ENCODE measurements around the gene HS3ST2.
"Not testable (repeated sequence)": the region's sequence is repeated elsewhere in the genome, so short reads cannot be mapped to it uniquely, and the experiment has no call there.

HS3ST2 gene

GRCh38 chr16:22814711-22815105 lies 746 bp downstream of the HS3ST2 start:
- no peak for DNase-seq

- no peak for DNase-seq
These were observed 1.9 kb downstream of the HS3ST2 start for GRCh38 chr16:22815863-22816262.

GRCh38 chr16:22816475-22816874 lies 2.5 kb downstream of the HS3ST2 start:
- no peak for DNase-seq

- not testable (repeated sequence) for DNase-seq
These were observed 4.8 kb downstream of the HS3ST2 start for GRCh38 chr16:22818736-22819135.

- DNase-seq, result no peak
These were observed 24.7 kb downstream of the HS3ST2 start for GRCh38 chr16:22838681-22839080.

GRCh38 chr16:22842031-22842430 lies 28.1 kb downstream of the HS3ST2 start:
- DNase-seq, result not testable (repeated sequence)

- no peak for DNase-seq
These were observed 29.2 kb downstream of the HS3ST2 start for GRCh38 chr16:22843122-22843521.

- DNase-seq, result no peak
These were observed 29.9 kb downstream of the HS3ST2 start for GRCh38 chr16:22843856-22844255.

- no peak for DNase-seq
These were observed 30.5 kb downstream of the HS3ST2 start for GRCh38 chr16:22844416-22844815.

GRCh38 chr16:22847100-22847499 lies 33.1 kb downstream of the HS3ST2 start:
- no peak for DNase-seq

GRCh38 chr16:22847690-22848089 lies 33.7 kb downstream of the HS3ST2 start:
- DNase-seq, result no peak

GRCh38 chr16:22848451-22848850 lies 34.5 kb downstream of the HS3ST2 start:
- no peak for DNase-seq

GRCh38 chr16:22849517-22849916 lies 35.6 kb downstream of the HS3ST2 start:
- no peak for DNase-seq

GRCh38 chr16:22855231-22855630 lies 41.3 kb downstream of the HS3ST2 start:
- DNase-seq, result no peak

- DNase-seq, result no peak
These were observed 43.5 kb downstream of the HS3ST2 start for GRCh38 chr16:22857296-22858025.

GRCh38 chr16:22859925-22860324 lies 46.0 kb downstream of the HS3ST2 start:
- DNase-seq, result no peak

- DNase-seq, result no peak
These were observed 47.6 kb downstream of the HS3ST2 start for GRCh38 chr16:22861580-22861979.

- no peak for DNase-seq
These were observed 48.1 kb downstream of the HS3ST2 start for GRCh38 chr16:22862046-22862445.

- DNase-seq, result no peak
These were observed 50.4 kb downstream of the HS3ST2 start for GRCh38 chr16:22864375-22864774.

- DNase-seq, result no peak
These were observed 54.7 kb downstream of the HS3ST2 start for GRCh38 chr16:22868593-22869224.

GRCh38 chr16:22871861-22872260 lies 57.9 kb downstream of the HS3ST2 start:
- no peak for DNase-seq

- DNase-seq, result no peak
These were observed 60.4 kb downstream of the HS3ST2 start for GRCh38 chr16:22874394-22874793.

GRCh38 chr16:22878955-22879354 lies 65.0 kb downstream of the HS3ST2 start:
- no peak for DNase-seq

GRCh38 chr16:22879466-22879865 lies 65.5 kb downstream of the HS3ST2 start:
- no peak for DNase-seq

- no peak for DNase-seq
These were observed 69.0 kb downstream of the HS3ST2 start for GRCh38 chr16:22882981-22883380.

Measured in fibroblast of skin of right biceps (primary cell).